Measurements from ENCODE around the gene HTRA3. TPM values are rescaled to one million over a fixed set of nuclear protein-coding genes. Genes with fewer than 3 reads are reported as not detected.

The HTRA3 gene
- total RNA-seq, 1 experiment from 2014 or later = not detected

DNA sequence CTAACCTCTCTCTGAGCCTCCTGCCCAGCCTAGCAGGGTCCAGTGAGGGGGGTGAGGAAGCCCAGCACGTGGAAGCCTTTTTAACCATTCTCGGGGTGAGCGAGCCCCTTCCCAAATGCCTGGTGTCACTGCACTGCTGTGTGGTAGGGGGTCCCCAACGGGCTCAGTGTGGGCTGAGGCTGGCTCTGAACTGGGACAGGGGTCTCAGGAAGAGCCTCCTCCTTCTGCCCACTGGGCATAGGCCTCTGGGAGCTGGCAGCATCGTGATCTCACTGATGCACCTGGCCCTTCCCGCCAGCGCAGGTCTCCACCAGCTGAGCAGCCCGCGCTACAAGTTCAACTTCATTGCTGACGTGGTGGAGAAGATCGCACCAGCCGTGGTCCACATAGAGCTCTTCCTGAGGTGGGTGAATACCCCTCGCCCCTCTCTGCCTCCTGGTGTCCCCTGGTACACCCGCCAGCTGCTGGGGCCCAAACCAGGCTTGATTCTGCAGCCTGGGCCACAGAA is 12.6 kb downstream of the HTRA3 start:
- Mint-ChIP-seq H3K4me3 (ENCODE audit: low read depth, unreplicated experiment) (no peak overlapping the region), H3K4me1 (ENCODE audit: low read depth, unreplicated experiment) (no peaks in the 10 kb centered on the region), H3K27me3 (ENCODE audit: unreplicated experiment) (peaks cover 61% of the 10 kb centered on the region), H3K36me3 (ENCODE audit: insufficient read depth, unreplicated experiment) (no peaks in the 10 kb centered on the region), H3K27ac (ENCODE audit: unreplicated experiment) (no peak overlapping the region), H3K9me3 (ENCODE audit: low read depth, unreplicated experiment) (no peaks in the 10 kb centered on the region)
- BruUV-seq (replicated peaks) = no TSS peak
- intact Hi-C loops (cut with micrococcal nuclease; ENCODE audit: unreplicated experiment) = no loop called here
- DNase-seq = no peak
- CTCF ChIA-PET = interaction anchor here (0.6 kb wide), 1 partner anchor 98 kb away, joined by 5 read pairs; no protein-coding TSS in a partner anchor
- TF ChIP-seq, protein P1, sequence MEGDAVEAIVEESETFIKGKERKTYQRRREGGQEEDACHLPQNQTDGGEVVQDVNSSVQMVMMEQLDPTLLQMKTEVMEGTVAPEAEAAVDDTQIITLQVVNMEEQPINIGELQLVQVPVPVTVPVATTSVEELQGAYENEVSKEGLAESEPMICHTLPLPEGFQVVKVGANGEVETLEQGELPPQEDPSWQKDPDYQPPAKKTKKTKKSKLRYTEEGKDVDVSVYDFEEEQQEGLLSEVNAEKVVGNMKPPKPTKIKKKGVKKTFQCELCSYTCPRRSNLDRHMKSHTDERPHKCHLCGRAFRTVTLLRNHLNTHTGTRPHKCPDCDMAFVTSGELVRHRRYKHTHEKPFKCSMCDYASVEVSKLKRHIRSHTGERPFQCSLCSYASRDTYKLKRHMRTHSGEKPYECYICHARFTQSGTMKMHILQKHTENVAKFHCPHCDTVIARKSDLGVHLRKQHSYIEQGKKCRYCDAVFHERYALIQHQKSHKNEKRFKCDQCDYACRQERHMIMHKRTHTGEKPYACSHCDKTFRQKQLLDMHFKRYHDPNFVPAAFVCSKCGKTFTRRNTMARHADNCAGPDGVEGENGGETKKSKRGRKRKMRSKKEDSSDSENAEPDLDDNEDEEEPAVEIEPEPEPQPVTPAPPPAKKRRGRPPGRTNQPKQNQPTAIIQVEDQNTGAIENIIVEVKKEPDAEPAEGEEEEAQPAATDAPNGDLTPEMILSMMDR (IDR thresholded peaks at IDR 0.05; ENCODE audit: unreplicated experiment) = no peak

- BruUV-seq (replicated peaks) = no TSS peak
- H3K4me1 Mint-ChIP-seq (ENCODE audit: low read depth, unreplicated experiment) = no peaks in the 10 kb centered on the region
- H3K36me3 Mint-ChIP-seq (ENCODE audit: insufficient read depth, unreplicated experiment) = no peaks in the 10 kb centered on the region
- H3K27me3 Mint-ChIP-seq (ENCODE audit: unreplicated experiment) = peaks cover 66% of the 10 kb centered on the region
- no peak for DNase-seq
- intact Hi-C loops (cut with micrococcal nuclease; ENCODE audit: unreplicated experiment) = no loop called here
- H3K9me3 Mint-ChIP-seq (ENCODE audit: low read depth, unreplicated experiment) = no peaks in the 10 kb centered on the region
- no peak overlapping the region for H3K27ac Mint-ChIP-seq (ENCODE audit: unreplicated experiment)
- CTCF ChIA-PET = interaction anchor here (0.6 kb wide), 1 partner anchor 97 kb away, joined by 5 read pairs; no protein-coding TSS in a partner anchor
- TF ChIP-seq, protein P1 (IDR thresholded peaks at IDR 0.05; ENCODE audit: unreplicated experiment) = no peak
- no peak overlapping the region for H3K4me3 Mint-ChIP-seq (ENCODE audit: low read depth, unreplicated experiment)
These were observed 13.2 kb downstream of the HTRA3 start for GRCh38 chr4:8282742-8283141.

- no peaks in the 10 kb centered on the region for H3K4me1 Mint-ChIP-seq (ENCODE audit: low read depth, unreplicated experiment)
- BruUV-seq (replicated peaks) = no TSS peak
- CTCF ChIA-PET = no interaction called here
- no peaks in the 10 kb centered on the region for H3K9me3 Mint-ChIP-seq (ENCODE audit: low read depth, unreplicated experiment)
- no peak overlapping the region for H3K27ac Mint-ChIP-seq (ENCODE audit: unreplicated experiment)
- no peaks in the 10 kb centered on the region for H3K36me3 Mint-ChIP-seq (ENCODE audit: insufficient read depth, unreplicated experiment)
- intact Hi-C loops (cut with micrococcal nuclease; ENCODE audit: unreplicated experiment) = no loop called here
- H3K4me3 Mint-ChIP-seq (ENCODE audit: low read depth, unreplicated experiment) = no peak overlapping the region
- DNase-seq = no peak
- TF ChIP-seq, protein P1 (IDR thresholded peaks at IDR 0.05; ENCODE audit: unreplicated experiment) = no peak
- peaks cover 67% of the 10 kb centered on the region for H3K27me3 Mint-ChIP-seq (ENCODE audit: unreplicated experiment)
These were observed 13.6 kb downstream of the HTRA3 start for GRCh38 chr4:8283161-8283560.

DNA sequence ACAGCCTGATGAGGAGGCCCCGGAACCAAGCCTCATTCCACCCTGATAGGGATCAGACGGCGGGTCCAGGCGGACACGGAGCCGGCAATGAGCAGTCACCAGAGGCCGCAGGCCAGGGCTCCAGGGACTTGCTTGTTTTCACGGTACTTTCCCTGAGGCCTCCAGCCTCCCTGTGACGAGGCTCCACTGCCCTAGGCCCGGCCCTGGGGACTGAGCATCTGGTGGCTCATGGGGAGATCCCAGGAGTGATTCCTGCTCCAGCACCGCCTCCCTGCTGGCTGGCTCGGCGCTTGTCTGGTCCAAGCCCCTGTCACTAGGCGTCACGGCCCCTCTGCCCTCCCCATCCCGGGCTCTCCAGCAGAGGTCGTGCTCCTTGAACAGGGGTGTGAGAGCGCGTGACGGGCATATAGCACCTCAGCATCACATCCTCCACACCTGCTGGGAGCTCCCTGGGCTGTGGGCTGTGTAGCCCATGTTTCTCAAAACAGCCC is 14.1 kb downstream of the HTRA3 start:
- no peaks in the 10 kb centered on the region for H3K36me3 Mint-ChIP-seq (ENCODE audit: insufficient read depth, unreplicated experiment)
- TF ChIP-seq, protein P1 (IDR thresholded peaks at IDR 0.05; ENCODE audit: unreplicated experiment) = no peak
- peaks cover 67% of the 10 kb centered on the region for H3K27me3 Mint-ChIP-seq (ENCODE audit: unreplicated experiment)
- no peaks in the 10 kb centered on the region for H3K9me3 Mint-ChIP-seq (ENCODE audit: low read depth, unreplicated experiment)
- no peak for DNase-seq
- H3K27ac Mint-ChIP-seq (ENCODE audit: unreplicated experiment) = no peak overlapping the region
- H3K4me3 Mint-ChIP-seq (ENCODE audit: low read depth, unreplicated experiment) = no peak overlapping the region
- BruUV-seq (replicated peaks) = no TSS peak
- intact Hi-C loops (cut with micrococcal nuclease; ENCODE audit: unreplicated experiment) = no loop called here
- H3K4me1 Mint-ChIP-seq (ENCODE audit: low read depth, unreplicated experiment) = no peaks in the 10 kb centered on the region
- CTCF ChIA-PET = no interaction called here

Measured in Calu3 (cell line).